Endometrial microvascular endothelial cells (primary cell): ENCODE data around the gene ZNF878. TPM values are rescaled to one million over a fixed set of nuclear protein-coding genes. Genes with fewer than 3 reads are reported as not detected.
"Not testable (repeated sequence)": the region's sequence is repeated elsewhere in the genome, so short reads cannot be mapped to it uniquely, and the experiment has no call there.

Experiments used
- in situ Hi-C: cut with HindIII; loops from 2 replicates; pipeline ENCODE4 v1.10.0; 2017; ENCODE audit warnings: low sequenced_read_pairs, low pct_unique_long_range_greater_than_20kb; ENCODE audit errors: inconsistent ontology term
- total RNA-seq: library from RNA; depleted of rRNA; stranded (reverse); fragments of >200 nt; gene quantifications from one replicate; pipeline ENCODE4 v1.2.3, GENCODE V29; 2015; ENCODE audit errors: inconsistent ontology term

The ZNF878 gene
- 0.09 TPM for total RNA-seq

DNA sequence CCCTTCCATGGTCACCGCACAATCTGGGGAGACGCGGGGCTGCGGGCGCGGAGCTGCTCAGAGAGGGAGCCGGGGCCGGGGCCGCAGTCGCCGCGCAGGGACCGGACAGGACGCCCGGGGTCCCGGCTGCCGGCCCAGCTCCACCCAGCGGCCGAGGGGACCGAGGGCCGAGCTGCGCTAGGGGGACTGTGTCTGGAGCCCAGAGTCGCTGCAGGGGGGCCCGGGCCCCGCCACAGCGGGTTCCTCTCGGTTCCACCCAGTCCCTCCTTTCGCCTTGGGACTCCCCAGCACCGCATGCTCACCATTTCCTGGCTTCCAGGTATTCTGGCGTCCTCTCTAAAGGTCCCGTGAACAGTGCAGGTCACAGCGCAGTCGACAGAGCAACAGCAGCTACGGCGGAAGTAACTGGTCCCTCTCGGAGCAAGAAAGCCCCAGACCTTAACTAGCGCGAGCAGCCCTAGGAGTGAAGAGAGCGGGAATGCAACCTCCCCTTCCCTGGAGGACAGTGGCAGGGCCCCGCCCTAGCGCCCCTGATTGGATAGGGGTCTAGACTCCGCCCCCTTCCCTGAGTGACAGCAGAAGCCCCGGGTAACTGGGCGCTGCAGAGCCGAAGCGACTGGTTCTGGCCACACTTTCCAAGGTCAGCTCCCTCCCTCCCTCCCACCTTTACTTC lies at the start of gene ZNF878:
Gene ZNF878 (minus strand): TSS at position 465 of the 673 bp plus-strand sequence. CDS start 160 bp downstream, at position 305.
- in situ Hi-C loops: no loop called here

DNA sequence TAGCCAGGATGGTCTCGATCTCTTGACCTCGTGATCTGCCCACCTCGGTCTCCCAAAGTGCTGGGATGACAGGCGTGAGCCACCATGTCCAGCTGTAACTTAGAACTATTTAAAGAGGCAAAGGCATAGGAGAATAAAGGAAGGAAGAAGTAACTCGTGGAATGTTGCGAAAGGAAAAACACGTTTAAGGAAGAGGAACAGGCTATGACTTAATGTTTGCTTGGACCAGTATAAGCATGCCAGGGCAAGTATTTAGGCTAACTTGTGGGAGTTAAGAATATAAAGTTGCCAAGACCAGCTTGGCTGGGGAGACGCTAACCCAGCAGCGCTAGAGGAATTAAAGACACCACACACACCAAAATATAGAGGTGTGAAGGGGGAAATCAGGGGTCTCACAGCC lies 45.3 kb upstream of the ZNF878 start:
- in situ Hi-C loops: no loop called here

DNA sequence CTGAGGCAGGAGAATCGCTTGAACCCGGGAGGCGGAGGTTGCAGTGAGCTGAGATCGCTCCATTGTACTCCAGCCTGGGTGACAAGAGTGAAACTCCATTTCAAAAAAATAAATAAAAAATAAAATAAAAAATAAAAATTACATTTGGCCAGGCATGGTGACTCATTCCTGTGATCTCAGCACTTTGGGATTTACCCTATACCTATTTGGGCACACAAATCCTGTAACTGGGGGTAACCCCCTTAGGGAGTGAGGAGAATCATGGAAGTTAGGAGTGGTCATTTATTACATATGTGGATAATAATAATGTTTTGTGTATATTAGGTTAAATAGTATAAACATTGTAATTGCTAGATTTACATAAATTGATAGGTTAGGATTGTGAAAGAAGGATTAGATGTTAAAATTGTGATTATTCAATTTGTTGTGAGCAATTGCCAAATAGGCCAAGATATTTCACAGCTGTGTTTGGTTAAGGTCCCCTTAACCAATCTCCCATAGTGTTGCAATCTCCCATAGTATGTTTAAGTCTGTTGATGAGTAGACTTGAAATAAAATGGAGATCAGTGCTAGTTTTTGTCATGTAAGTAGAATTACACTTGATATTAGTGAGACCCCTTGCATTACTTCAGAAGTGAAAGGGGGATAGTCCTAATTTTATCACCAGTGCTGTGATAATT lies 42.5 kb upstream of the ZNF878 start:
- in situ Hi-C loops: no loop called here

DNA sequence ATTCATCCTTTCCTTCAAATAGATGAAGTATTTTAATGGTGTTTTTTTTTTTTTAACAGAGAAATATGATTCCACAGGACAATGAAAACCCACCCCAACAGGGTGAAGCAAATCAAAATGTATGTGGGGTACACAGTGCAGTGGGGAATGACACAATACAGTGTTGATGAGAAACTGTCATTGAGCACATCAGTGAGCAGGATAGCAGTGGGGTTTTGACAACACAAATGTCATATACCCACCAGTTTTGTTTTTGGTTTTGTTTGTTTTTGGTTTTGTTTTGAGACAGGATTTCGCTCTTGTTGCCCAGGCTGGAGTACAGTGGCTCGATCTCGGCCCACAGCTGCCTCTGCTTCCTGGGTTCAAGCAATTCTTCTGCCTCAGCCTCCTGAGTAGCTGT lies 41.0 kb upstream of the ZNF878 start:
- in situ Hi-C loops: no loop called here

DNA sequence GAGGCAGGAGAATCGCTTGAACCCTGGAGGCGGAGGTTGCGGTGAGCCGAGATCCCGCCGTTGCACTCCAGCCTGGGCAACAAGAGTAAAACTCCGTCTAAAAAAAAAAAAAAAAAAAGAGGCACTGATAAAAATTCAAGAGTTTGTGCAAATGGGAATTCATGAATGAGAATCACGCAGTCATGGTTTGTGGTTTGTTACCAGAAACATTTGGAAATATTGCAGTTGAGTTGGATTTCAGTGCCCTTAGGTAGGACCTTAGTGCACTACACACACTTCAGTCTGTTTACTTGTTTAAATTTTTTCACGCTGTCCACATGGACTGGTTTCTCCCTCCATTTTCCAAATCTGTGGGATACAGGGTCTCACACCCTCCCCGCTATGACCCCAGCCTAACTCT lies 40.2 kb upstream of the ZNF878 start:
- in situ Hi-C loops: no loop called here

DNA sequence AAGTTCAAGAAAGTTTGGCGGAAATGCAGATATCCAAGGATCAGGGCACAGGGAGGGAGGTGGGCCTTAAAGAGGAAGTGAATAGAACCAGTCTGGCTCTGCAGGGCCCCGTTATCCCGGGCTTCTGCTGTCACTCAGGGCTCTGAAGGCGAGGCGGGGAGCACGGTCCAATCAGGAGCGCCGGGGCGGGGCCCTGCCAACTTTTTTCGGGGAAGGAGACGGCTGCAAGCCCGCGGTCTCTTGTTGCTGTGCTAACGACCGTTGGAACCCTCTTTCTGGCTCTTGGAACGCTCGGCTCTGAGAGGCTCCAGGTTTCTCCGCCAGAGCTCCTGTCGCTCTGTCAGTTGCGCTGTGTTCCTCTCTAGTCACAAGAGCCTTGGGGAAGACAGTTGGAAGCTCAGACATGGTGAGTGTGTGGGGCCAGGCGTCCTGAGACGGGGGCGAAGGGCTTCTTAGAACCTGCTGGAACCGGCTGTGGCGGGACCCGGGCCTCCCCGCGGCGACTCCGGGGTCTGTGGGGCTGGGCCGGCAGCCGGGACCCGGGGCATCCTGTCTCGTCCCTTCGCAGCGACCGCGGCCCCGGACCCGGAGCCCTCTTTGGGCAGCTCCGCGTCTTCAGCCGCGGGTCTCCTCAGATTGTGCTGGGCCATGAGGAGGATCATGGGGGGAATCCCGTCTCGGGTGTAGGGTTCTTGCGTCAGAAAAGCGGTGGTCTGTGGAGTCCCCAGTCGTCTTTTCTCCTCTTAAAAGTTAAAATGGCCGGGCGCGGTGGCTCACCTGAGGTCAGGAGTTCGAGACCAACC lies 39.5 kb upstream of the ZNF878 start:
- in situ Hi-C loops: no loop called here

DNA sequence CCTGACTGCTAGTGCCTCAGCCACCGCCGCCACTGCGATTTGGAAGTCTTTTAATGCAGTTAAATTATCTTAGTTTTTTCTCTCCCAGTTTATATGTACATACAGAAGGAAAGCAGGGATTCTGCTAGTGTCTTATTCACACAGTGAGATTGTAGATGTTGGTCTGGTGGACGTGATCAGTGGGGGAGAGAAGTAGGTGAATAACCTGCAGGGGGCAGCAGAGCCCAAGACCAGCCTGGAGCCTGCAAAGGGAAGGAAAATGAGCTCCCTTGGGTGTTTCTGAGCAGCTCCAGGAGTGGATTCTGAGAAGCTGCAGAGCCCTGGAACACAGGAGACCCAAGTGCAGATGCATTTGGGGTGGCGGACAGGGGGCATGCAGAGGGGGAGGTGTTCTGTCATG lies 38.0 kb upstream of the ZNF878 start:
- in situ Hi-C loops: no loop called here

DNA sequence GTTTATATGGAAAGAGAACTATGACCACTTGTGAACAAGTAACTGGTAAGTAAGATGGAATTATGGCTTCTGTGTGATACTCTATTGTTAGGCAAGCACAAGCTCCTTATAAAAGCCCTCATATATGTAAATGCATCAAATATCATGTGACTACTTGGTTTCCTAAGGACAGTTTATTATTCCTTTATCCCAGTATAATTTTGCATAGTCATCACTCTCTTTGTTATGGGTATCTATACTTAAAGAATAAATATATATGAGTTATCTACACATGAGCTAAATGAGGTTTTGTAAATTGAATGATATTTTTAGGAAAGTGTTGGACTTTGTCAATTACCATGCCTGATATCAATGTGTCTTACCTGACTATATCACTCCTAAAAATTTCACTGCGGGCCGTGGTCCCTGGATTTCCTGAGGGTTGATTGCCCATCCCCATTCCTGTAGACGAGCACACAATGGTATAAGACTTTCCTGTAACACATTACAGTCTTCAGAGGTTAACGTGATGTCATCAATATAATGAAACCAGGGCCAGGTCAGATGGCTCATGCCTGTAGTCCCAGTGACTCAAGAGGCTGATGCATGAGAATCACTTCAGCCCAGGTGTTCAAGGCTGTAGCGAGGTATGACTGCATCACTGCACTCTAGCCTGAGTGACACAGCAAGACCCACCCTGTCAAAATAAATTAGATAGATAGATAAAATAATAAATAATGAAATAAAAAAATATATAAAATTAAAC lies 32.5 kb upstream of the ZNF878 start:
- in situ Hi-C loops: no loop called here

DNA sequence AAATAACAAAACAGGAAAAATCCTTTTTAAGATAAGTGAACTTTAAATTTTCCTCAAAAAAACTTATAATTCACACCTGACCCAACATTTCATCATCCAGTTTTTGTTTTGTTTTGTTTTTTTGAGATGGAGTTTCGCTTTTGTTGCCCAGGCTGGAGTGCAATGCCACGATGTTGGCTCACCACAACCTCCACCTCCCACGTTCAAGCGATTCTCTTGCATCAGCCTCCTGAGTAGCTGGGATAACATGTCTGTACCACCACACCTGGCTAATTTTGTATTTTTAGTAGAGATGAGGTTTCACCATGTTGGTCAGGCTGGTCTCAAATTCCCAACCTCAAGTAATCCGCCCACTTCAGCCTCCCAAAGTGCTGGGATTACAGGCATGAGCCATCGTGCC lies 30.6 kb upstream of the ZNF878 start:
- in situ Hi-C loops: not testable (repeated sequence)

DNA sequence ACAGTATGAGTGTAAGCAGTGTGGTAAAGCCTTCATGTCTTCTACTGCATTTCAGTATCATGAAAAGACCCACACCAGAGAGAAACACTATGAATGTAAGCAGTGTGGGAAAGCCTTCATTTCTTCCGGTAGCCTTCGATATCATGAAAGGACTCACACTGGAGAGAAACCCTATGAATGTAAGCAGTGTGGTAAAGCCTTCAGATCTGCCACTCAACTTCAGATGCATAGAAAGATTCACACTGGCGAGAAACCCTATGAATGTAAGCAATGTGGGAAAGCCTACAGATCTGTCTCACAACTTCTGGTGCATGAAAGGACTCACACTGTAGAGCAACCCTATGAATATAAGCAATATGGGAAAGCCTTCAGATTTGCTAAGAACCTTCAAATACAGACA lies 24.6 kb upstream of the ZNF878 start:
- in situ Hi-C loops: no loop called here

DNA sequence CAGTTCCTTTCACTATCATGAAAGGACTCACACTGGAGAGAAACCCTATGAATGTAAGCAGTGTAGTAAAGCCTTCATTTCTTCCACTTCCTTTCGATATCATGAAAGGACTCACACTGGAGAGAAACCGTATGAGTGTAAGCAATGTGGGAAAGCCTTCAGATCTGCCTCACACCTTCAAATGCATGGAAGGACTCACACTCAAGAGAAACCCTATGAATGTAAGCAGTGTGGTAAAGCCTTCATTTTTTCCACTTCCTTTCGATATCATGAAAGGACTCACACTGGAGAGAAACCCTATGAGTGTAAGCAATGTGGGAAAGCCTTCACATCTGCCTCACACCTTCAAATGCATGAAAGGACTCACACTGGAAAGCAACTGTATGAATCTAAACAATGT lies 23.6 kb upstream of the ZNF878 start:
- in situ Hi-C loops: not testable (repeated sequence)

DNA sequence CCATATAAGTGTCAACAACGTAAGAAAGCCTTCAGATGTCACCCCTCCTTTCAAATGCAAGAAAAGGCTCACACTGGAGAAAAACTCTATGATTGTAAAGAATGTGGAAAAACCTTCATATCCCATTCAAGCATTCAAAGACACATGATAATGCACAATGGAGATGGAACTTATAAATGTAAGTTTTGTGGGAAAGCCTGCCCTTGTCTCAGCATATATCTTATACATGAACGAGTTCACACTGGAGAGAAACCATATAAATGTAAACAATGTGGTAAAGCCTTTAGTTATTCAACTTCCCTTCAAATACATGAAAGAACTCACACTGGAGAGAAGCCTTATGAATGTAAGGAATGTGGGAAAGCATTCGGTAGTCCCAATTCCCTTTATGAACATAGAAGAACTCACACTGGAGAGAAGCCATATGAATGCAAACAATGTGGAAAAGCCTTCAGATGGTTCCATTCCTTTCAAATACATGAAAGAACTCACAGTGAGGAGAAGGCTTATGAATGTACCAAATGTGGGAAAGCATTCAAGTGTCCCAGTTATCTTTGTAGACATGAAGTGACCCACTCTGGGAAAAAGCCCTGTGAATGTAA lies 22.9 kb upstream of the ZNF878 start:
- in situ Hi-C loops: no loop called here

DNA sequence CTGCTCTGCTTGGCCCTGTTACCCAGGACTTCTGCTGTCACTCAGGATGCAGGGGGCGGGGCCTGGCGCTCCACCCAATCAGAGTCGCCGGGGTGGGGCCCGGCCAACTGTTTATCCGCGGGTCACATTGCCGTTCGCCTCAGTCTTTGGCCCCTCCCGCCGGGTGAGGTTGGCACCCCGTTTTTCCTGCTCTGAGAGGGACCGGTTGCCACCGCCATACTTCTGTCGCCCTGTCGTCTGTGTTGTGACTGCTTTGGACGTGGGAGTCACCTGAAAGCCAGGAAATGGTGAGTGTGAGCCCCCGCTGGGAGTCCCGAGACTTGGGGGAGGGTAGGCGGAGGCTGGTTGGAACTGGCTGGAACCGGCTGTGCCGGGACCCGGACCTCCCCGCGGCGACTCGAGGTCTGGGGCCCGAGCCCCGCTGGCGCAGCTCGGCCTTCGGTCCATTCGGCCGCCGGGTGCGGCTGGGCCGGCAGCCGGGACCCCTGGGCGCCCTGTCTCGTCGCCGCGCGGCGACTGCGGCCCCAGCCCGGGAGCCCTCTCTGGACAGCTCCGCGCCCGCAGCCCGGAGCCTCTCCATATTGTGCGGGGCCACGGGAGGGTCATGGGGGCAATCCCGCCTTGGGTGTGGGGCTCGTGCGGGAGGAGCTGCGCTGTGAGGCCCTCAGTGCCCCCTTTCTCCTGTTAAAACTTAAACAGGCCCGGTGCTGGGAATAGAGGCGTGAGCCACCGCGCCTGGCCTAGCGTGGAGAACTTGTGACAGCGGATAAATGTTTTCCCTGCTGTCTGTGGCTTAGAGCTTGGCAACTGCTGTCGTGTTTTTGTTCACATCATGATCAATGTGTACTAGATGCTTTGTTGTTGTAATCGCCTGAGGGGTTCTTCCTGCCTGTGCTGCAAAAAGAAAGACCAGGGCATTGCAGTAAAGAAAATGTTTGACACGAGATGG lies 12.1 kb upstream of the ZNF878 start, which contains the start of gene ZNF844:
Gene ZNF844 (plus strand): TSS at position 142 of the 949 bp plus-strand sequence. CDS start 143 bp downstream, at position 285.
- in situ Hi-C loops: no loop called here

DNA sequence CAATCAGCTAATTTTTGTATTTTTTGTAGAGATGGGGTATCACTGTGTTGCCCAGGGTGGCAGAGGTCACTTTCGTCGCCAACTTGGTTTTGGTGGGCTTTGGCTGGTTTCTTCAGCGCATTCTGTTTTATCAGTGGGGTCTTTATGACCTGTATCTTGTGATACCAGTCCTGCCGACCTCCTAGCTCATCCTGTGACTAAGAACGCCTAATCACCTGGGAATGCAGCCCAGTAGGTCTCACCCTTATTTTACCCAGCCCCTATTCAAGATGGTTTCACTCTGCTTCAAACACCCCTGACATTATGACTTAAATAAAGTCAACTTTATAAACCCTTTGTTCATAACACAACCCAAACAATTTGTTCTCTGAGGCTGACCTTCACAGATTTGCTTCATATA lies 3.0 kb upstream of the ZNF878 start:
- in situ Hi-C loops: no loop called here

DNA sequence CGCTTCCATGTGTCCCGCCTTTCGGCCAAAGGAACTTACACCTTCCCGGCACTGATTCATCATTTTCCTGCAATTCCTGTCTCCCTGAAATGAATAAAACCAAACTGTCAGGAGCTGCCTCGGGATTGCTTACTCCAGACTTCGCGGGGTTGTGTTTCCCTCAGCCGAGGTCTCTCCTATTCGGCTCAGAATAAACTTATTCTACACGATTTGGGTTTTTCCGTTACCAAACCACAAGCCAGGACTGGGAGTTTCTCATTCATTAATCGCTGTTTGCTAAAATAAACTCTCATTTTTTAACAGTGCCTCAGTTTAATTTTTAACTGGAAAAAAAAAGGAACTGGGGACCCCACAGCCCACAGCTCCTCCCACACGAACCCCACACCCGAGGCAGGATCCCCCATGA lies 667 bp downstream of the ZNF878 start:
- in situ Hi-C loops: no loop called here

DNA sequence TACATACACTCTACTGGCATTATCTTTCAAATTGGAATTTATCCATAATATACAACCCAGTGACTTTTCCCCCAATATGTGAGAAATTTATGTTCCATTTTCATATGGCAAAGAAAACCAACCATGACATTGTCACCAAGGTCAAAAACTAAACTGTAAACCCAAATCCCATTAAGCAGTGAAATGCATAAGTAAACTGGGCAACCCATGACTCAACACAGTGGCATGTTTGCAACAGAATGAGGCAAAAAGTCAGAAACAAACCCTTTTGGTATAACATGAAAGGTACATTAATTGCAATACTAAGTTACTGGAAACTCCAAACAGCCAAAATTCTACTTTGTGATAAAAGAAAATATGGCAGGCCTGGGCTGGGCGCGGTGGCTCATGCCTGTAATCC lies 4.9 kb downstream of the ZNF878 start:
- in situ Hi-C loops: no loop called here

DNA sequence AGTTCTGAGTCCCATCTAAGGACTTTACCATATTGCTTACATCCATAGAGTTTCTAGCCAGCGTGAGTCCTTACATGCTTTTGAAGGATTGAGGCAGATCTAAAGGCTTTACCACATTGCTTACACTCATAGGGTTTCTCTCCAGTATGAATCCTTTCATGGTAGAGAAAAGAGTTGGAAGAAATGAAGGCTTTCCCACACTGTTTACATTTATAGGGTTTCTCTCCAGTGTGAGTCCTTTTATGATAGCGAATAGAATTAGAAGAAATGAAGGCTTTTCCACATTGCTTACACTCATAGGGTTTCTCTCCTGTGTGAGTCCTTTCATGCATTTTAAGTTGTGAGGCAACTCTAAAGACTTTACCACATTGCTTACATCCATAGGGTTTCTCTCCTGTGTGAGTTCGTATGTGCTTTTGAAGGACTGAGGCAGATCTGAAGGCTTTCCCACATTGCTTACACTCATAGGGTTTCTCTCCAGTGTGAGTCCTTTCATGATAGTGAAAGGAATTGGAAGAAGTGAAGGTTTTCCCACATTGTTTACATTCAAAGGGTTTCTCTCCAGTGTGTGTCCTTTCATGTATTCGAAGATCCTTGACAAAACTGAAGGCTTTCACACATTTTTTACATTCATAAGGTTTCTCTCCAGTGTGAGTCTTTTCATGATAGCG lies 8.9 kb downstream of the ZNF878 start:
- in situ Hi-C loops: no loop called here
